ACC112 (cell line): ENCODE data around the gene ACTL7A.
"Not testable (repeated sequence)": the region's sequence is repeated elsewhere in the genome, so short reads cannot be mapped to it uniquely, and the experiment has no call there.

ENCODE experiments used
- H2AFZ ChIP-seq: fragments of 200-600 bp; sonication (generic); one replicate; pipeline ENCODE4 v1.6.0; 2017; ENCODE audit warnings: antibody characterized with exemption, low read length; ENCODE audit not compliant: unreplicated experiment
- H3K27ac ChIP-seq: fragments of 200-600 bp; sonication (generic); 2 replicates; pipeline ENCODE4 v1.5.1; 2014; ENCODE audit warnings: low read depth, mild to moderate bottlenecking, antibody characterized with exemption, low read length, moderate library complexity
- H3K27me3 ChIP-seq: fragments of 200-600 bp; sonication (generic); 2 replicates; pipeline ENCODE4 v1.6.1; 2014; ENCODE audit warnings: mild to moderate bottlenecking, antibody characterized with exemption, low read length, moderate library complexity, mixed read lengths; ENCODE audit not compliant: insufficient read depth
- H3K36me3 ChIP-seq: fragments of 200-600 bp; sonication (generic); 2 replicates; pipeline ENCODE4 v1.6.1; 2016; ENCODE audit warnings: mild to moderate bottlenecking, antibody characterized with exemption, low read length, moderate library complexity, mixed read lengths; ENCODE audit not compliant: insufficient read depth
- H3K4me1 ChIP-seq: fragments of 200-600 bp; sonication (generic); one replicate; pipeline ENCODE4 v1.6.1; 2016; ENCODE audit warnings: low read length, mixed read lengths; ENCODE audit not compliant: insufficient read depth, unreplicated experiment, control insufficient read depth
- H3K4me3 ChIP-seq: fragments of 200-600 bp; sonication (generic); 2 replicates; pipeline ENCODE4 v1.5.1; 2014; ENCODE audit warnings: mild to moderate bottlenecking, low read depth, low read length
- H3K79me2 ChIP-seq: fragments of 200-600 bp; sonication (generic); one replicate; pipeline ENCODE4 v1.6.0; 2016; ENCODE audit warnings: low read length; ENCODE audit not compliant: control insufficient read depth, unreplicated experiment, insufficient read depth

The ACTL7A gene

DNA sequence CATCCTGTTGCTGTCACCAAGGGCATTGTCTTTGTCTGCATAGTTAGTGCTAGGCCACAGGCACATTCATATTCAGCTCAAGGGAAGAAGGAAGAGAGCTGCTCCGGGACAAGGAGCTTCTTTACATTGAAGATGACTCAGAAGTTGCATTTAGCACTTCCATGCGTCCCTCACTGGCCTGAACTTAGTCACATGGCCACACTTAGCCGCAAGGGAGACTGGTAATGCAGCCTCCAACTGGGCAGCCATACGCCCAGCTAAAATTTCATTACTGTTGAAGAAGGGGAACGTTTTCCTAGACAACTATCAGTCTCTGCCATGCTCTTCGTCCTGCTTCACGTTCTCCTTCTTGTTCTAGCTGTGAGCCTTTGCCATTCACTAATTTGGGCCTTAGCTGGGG lies 26.2 kb upstream of the ACTL7A start:
- Histone ChIP-seq H3K36me3 (no peaks in the 10 kb centered on the region), H3K27ac (no peak overlapping the region), H3K4me1 (peaks cover 15% of the 10 kb centered on the region), H3K27me3 (no peaks in the 10 kb centered on the region), H3K79me2 (no peaks in the 10 kb centered on the region), H2AFZ (no peak overlapping the region), H3K4me3 (no peak overlapping the region)

DNA sequence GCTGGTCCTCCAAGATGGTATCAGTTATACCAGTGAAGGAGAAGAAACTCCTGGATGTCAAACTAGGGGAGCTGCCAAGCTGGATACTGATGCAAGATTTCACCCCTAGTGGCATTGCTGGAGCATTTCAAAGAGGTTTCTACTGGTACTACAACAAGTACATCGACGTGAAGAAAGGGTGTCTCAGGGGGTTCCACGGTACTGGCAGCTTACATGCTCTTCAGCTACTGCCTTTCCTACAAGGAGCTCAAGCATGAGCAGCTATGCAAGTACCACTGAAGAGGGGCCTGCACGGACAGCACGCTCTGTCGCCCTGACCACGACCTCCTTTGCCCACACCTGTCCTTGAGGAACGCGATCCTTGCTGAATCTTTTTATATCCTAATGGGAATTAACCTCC lies 25.7 kb upstream of the ACTL7A start:
- Histone ChIP-seq H3K79me2 (no peaks in the 10 kb centered on the region), H3K27me3 (no peaks in the 10 kb centered on the region), H3K27ac (no peak overlapping the region), H3K4me1 (peaks cover 15% of the 10 kb centered on the region), H3K36me3 (no peaks in the 10 kb centered on the region), H2AFZ (no peak overlapping the region), H3K4me3 (no peak overlapping the region)

DNA sequence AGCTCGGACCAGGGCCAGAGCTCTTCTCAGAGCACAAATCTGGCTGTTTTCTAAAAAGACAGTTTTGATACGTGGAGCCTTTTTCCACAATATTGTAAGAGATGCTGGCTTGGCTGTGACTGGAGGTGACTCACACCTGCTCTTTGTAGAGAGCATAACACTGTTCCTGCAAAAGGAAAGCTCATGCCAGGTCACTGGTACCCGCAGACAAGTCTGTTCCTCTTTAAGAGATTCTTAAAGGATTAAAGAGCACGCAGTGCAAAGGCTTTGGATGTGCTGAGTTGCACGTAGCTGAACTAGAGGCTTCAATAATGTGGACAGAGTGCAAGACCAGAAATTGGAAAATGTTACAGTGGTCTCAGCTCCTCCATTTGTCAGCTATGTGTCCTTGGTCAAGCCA lies 25.3 kb upstream of the ACTL7A start:
- Histone ChIP-seq H3K27ac (no peak overlapping the region), H2AFZ (no peak overlapping the region), H3K36me3 (no peaks in the 10 kb centered on the region)

DNA sequence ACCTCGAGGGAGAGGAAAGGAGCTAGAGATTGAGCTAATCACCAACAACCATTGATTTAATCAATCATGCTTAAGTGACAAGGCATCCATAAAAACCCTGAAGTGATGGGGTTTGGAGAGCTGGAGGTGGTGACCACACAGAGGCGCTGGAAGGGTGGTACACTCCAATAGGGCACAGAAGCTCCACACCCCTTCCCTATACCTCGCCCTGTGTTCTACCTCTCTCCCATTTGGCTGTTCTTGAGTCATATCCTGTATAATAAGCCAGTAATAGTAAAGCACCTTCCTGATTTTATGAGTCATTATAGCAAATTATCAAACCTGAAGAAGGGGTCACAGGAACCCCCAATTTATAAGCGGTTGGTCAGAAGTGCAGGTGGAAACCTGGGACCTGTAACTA lies 24.5 kb upstream of the ACTL7A start:
- H2AFZ ChIP-seq, result no peak overlapping the region
- no peak overlapping the region for H3K4me3 ChIP-seq
- no peak overlapping the region for H3K27ac ChIP-seq
- H3K36me3 ChIP-seq, result no peaks in the 10 kb centered on the region
- no peaks in the 10 kb centered on the region for H3K79me2 ChIP-seq
- H3K27me3 ChIP-seq, result no peaks in the 10 kb centered on the region
- peaks cover 15% of the 10 kb centered on the region for H3K4me1 ChIP-seq

More for the DNA sequence above, 25.3 kb upstream of the ACTL7A start:
- Histone ChIP-seq H3K27me3 (no peaks in the 10 kb centered on the region), H3K4me3 (no peak overlapping the region), H3K79me2 (no peaks in the 10 kb centered on the region), H3K4me1 (peaks cover 15% of the 10 kb centered on the region)

DNA sequence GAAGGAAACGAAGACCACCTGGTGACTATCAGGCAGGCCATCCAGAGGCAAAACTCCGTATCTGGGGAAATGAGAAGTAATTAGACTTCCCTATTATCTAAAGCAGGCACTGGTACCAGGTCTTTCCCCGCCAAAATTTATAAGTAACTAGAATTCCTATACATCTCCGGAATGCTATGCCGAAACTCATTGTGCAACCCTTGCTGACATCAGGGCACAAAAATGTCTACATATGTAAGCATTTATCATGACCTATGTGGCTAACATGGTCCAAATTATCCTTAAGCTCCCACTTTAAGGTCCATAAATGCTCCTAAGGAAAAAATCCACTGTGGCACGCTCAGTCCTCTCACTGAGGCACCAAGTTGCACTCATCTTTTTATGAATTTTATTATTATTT lies 24.0 kb upstream of the ACTL7A start:
- no peak overlapping the region for H2AFZ ChIP-seq
- H3K79me2 ChIP-seq, result no peaks in the 10 kb centered on the region
- peaks cover 15% of the 10 kb centered on the region for H3K4me1 ChIP-seq
- H3K36me3 ChIP-seq, result no peaks in the 10 kb centered on the region
- no peak overlapping the region for H3K4me3 ChIP-seq
- no peak overlapping the region for H3K27ac ChIP-seq
- no peaks in the 10 kb centered on the region for H3K27me3 ChIP-seq

DNA sequence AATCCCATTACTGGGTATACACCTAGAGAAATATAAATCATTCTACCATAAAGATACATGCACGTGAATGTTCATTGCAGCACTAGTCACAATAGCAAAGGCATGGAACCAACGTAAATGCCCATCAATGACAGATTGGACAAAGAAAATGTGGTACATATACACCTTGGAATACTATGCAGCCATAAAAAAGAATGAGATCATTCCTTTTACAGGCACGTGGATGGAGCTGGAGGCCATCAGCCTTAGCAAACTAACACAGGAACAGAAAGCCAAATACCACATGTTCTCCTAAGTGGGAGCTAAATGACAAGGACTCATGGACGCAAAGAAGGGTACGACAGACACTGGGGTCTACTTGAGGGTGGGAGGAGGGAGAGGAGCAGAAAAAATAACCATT lies 22.5 kb upstream of the ACTL7A start:
- peaks cover 15% of the 10 kb centered on the region for H3K4me1 ChIP-seq
- H3K79me2 ChIP-seq, H3K36me3 ChIP-seq, H3K4me3 ChIP-seq, H3K27ac ChIP-seq, H3K27me3 ChIP-seq, H2AFZ ChIP-seq: not testable (repeated sequence)

DNA sequence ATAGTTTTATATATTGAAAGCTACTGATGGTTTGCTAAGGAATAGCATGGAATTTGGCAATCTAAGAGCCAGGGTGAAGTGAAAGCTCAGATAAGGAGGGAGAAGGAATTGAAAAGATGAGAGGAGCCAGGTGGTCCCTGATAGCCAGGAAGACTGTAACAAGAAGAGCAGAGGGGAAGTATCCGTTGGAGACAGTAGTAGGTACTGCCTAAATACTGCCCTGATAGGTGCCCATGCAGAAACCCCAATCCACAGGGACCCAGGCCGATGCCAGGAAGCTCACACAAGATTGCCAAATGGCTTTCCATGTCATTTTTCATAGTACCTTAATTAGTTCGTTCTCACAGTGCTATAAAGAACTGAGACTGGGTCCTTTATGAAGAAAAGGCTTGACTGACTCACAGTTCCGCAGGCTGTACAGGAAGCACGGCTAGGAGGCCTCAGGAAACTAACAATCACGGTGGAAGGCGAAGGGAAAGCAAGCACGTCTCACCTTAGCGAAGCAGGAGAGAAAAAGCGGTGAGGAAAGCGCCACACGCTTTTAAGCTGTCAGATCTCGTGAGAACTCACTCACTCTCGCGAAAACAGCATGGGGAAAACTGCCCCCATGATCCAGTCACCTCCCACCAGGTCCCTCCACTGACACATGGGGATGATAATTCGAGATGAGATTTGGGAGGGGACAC lies 19.3 kb upstream of the ACTL7A start:
- Histone ChIP-seq H3K27me3 (no peaks in the 10 kb centered on the region), H3K4me1 (peaks cover 3% of the 10 kb centered on the region), H3K36me3 (no peaks in the 10 kb centered on the region), H3K4me3 (no peak overlapping the region), H3K27ac (no peak overlapping the region), H3K79me2 (no peaks in the 10 kb centered on the region), H2AFZ (no peak overlapping the region)

DNA sequence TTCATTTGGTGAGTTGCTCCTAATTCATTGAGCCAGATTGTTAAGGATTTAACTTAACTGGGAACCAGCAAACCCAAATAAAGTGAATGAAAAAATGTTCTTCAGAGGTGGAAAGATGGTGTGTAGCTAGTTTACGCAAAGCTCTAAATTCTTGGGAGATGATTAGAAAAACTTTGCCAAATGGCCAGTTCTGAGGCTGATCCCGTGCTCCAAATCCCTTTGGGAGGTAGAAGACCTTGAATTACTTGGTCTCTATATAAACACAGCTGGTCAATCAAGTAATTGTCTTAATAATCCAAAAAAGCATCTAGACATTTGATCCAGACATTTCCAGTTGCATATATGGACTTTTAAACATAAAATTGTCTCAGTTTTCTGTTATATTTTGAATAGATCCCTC lies 17.7 kb upstream of the ACTL7A start:
- H3K4me1 ChIP-seq, result no peaks in the 10 kb centered on the region
- no peak overlapping the region for H3K27ac ChIP-seq
- no peak overlapping the region for H2AFZ ChIP-seq

DNA sequence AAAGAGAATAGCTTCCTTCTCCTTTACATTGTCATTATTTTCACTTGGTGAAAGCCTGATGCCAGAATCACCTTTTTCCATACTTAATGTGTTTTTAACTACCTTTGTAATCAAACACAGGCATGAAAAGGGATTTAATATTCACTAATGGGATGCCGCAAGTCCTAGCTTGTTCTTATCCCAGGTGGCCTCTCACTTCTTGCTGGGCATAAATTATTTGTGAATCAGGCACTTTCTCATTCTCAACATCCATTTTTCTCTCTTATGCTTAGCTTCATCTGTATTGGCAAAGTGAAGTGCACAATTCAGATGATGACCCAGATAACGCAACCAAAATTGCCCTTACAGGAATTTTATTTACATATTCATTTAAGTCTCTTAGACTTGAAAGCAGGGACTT lies 17.2 kb upstream of the ACTL7A start:
- Histone ChIP-seq H3K27me3 (no peaks in the 10 kb centered on the region), H3K27ac (no peak overlapping the region), H2AFZ (no peak overlapping the region)

More for the DNA sequence above, 17.7 kb upstream of the ACTL7A start:
- H3K36me3 ChIP-seq, result no peaks in the 10 kb centered on the region
- no peaks in the 10 kb centered on the region for H3K27me3 ChIP-seq
- no peaks in the 10 kb centered on the region for H3K79me2 ChIP-seq
- H3K4me3 ChIP-seq, result no peak overlapping the region

DNA sequence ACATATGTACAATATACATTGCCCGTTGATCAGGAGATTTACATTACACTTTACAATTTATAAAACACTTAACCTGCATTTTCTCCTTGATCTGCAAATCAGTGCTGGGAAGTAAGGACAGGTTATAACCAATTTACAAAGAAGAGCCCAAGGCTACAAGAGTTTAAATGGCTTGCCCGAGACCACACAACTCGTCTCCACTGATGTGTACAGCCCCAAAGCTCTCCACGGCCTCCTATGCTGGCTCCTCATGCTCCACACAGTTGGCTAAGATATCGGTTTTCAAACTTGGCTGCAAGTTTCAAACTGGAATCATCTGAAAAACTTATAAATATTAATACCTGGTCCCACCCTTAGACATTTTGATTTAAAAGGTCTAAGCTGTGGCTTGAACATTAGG lies 16.6 kb upstream of the ACTL7A start:
- Histone ChIP-seq H3K4me3 (no peak overlapping the region), H3K27me3 (no peaks in the 10 kb centered on the region), H3K27ac (no peak overlapping the region), H3K79me2 (no peaks in the 10 kb centered on the region), H3K36me3 (no peaks in the 10 kb centered on the region), H2AFZ (no peak overlapping the region), H3K4me1 (no peaks in the 10 kb centered on the region)

More for the DNA sequence above, 17.2 kb upstream of the ACTL7A start:
- Histone ChIP-seq H3K79me2 (no peaks in the 10 kb centered on the region), H3K4me3 (no peak overlapping the region), H3K4me1 (no peaks in the 10 kb centered on the region), H3K36me3 (no peaks in the 10 kb centered on the region)

DNA sequence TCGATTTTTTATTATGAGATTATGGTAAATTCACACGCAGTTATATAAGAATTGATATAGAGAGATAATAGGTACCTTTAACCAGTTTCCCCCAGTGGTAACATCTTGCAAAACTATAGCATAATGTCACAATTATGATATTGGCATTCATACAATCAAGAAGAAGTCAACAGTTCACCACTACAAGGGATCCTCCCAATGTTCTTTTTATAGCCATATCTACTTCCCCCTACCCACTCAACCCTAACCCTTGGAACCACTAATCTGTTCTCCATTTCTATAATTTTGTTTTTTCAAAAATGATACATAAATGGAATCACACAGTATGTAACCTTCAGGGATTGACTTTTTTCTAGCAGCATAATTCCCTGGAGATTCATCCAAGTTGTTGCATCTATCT lies 16.1 kb upstream of the ACTL7A start:
- Histone ChIP-seq H3K36me3 (no peaks in the 10 kb centered on the region), H3K27me3 (no peaks in the 10 kb centered on the region), H3K4me1 (no peaks in the 10 kb centered on the region), H3K79me2 (no peaks in the 10 kb centered on the region), H3K4me3 (no peak overlapping the region), H3K27ac (no peak overlapping the region), H2AFZ (no peak overlapping the region)
